Esophagus (tissue), 2 donors: ENCODE data around the gene RBM4. TPM values are rescaled to one million over a fixed set of nuclear protein-coding genes. Genes with fewer than 3 reads are reported as not detected.
"Not testable (repeated sequence)": the region's sequence is repeated elsewhere in the genome, so short reads cannot be mapped to it uniquely, and the experiment has no call there.

ENCODE experiments used
- H3K27ac ChIP-seq, 2 donors: one replicate each; pipeline ENCODE4 v1.5.1; 2013; ENCODE audit warnings: low read depth in 2 of 2, mild to moderate bottlenecking in 2 of 2, inconsistent platforms in 1 of 2, low read length in 1 of 2, moderate library complexity in 1 of 2
- H3K27me3 ChIP-seq, 2 donors: one replicate each; pipeline ENCODE4 v1.6.1; 2013; ENCODE audit warnings: low read length in 2 of 2, control low read depth in 1 of 2, mild to moderate bottlenecking in 1 of 2; ENCODE audit not compliant: insufficient read depth in 2 of 2, control insufficient read depth in 1 of 2
- H3K36me3 ChIP-seq, 2 donors: one replicate each; pipeline ENCODE4 v1.6.1; 2013; ENCODE audit warnings: low read length in 1 of 2; ENCODE audit not compliant: control insufficient read depth in 2 of 2, insufficient read depth in 2 of 2
- H3K4me1 ChIP-seq, 2 donors: one replicate each; pipeline ENCODE4 v1.6.1; 2013; ENCODE audit warnings: low read length in 1 of 2; ENCODE audit not compliant: control insufficient read depth in 2 of 2, insufficient read depth in 2 of 2
- H3K4me3 ChIP-seq, 2 donors: one replicate each; pipeline ENCODE4 v1.5.1; 2013; ENCODE audit warnings: low read length in 2 of 2, mild to moderate bottlenecking in 2 of 2, low read depth in 1 of 2, moderate library complexity in 1 of 2
- H3K9me3 ChIP-seq, 2 donors: one replicate each; pipeline ENCODE4 v1.6.1; 2013; ENCODE audit warnings: mild to moderate bottlenecking in 2 of 2, low read depth in 1 of 2, low read length in 1 of 2, moderate library complexity in 1 of 2; ENCODE audit not compliant: control insufficient read depth in 2 of 2, insufficient read depth in 1 of 2
- WGBS, 2 donors: extraction: QIAGEN DNeasy Blood & Tissue Kit; methylation state at CpG; one replicate each; pipeline ENCODE4 v1.1.7; 2013; 5-methylcytosine and 5-hydroxymethylcytosine counted together
- polyA plus RNA-seq, 2 donors: library from polyadenylated mRNA; stranded (reverse); fragments of 200-250 nt; gene quantifications; one replicate each; pipeline ENCODE4 v1.2.3, GENCODE V29; 2013
- donor health status: healthy with polysubstance abuse.
- donor health status: Bipolar disorder and iron deficiency.

The RBM4 gene
- polyA plus RNA-seq, 2 donors = 54.6 to 80.8 TPM

DNA sequence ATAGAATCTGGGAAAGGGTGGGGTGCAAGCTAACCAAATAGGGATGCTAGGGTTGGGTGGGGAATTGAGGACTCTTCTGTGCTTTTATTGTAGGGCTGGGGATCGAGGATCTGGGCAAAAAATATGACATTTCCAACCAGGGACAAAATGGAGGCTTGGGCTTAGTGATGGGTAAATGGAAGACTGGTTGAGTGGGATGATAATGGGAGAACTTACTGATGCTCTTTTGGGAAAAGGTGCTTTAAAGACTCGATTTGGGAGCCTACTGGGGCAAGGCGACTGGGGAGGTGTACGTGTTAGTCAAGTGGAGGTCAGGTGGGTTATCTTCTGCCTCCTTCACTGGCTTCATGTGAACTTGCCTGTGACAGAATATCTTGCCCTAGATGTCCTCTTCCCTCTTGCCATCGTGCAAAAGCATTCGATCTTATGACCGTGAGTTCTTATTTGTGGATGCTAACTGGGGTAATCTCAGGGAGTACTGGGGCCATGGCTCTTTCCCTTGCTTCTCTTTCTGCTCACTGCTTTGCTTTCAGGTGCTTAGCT is 10.4 kb upstream of the RBM4 start:
- Histone ChIP-seq H3K27ac (no peak overlapping the region), H3K4me3 (no peak overlapping the region), H3K36me3 (peaks cover 12 to 49% of the 10 kb centered on the region in 2 donors), H3K9me3 (no peaks in the 10 kb centered on the region), H3K27me3 (no peaks in the 10 kb centered on the region), H3K4me1 (no peaks in the 10 kb centered on the region)
- 86 to 91% methylated on average over 7 of the region's 7 CpGs for WGBS, 2 donors

DNA sequence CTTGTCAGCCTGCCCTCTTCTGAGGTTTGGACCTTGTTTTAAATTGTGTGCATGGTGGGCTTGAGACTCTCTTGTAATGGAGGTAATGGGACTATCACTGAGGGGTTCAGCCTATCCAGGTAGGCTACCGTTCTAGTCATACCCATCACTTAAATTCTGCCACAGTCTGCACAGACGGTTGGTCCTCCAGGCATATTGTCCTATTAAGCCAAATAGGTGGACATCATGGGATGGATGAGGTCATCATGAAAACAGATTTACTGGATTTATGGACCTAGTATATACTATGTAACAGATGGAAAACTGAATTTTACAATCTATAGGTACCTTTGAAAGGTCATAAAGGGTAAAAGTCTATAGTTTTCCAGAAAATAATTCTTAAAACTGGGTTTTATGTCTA is 9.1 kb upstream of the RBM4 start:
- WGBS, 2 donors = 80 to 83% methylated on average over 2 of the region's 2 CpGs
- Histone ChIP-seq H3K27ac (no peak overlapping the region), H3K4me1 (no peaks in the 10 kb centered on the region), H3K9me3 (no peaks in the 10 kb centered on the region), H3K4me3 (no peak overlapping the region), H3K27me3 (no peaks in the 10 kb centered on the region), H3K36me3 (peaks cover 11 to 40% of the 10 kb centered on the region in 2 donors)

DNA sequence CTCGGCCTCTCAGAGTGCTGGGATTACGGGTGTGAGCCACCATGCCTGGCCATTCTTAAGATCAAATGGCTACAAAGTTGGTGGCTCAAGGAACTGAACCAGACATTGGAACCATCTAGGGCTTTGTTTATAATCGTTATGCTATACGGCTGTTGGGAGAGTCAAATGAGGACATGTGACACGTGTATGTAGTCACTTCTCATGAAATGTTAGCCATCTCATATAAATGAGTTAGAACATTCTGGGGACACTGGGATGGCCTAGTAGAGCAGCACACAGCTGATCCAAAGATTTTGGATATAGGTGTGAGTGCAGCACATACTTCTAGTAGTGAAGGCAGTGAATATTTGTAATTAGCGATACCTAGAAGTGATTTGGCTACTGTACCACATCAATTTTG is 6.6 kb upstream of the RBM4 start:
- Histone ChIP-seq H3K27ac (no peak overlapping the region), H3K4me3 (no peak overlapping the region), H3K4me1 (no peaks in the 10 kb centered on the region), H3K9me3 (no peaks in the 10 kb centered on the region), H3K27me3 (no peaks in the 10 kb centered on the region), H3K36me3 (peaks cover 3 to 21% of the 10 kb centered on the region in 2 donors)
- 85 to 88% methylated on average over 6 of the region's 6 CpGs for WGBS, 2 donors

DNA sequence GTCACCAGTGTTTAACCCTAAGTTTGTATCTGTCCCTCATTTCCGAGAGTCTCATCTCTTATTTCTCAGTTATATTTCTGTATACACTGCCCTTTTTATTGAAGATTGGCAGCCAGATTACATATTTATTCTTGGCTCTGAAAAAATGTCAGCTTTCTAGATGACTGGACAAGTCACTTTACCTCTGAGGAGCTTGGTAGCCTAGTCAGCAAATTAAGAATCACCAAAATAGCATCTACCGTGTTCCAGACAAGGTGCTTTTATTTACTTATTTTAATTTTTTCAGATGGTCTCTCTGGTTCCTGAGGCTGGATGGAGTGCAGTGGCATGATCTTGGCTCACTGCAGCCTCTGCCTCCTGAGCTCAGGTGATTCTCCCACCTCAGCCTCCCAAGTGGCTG is 5.6 kb upstream of the RBM4 start:
- Histone ChIP-seq H3K4me3 (no peak overlapping the region), H3K36me3 (peaks cover 3 to 14% of the 10 kb centered on the region in 2 donors), H3K4me1 (peaks cover 0 to 2% of the 10 kb centered on the region in 2 donors), H3K27ac (no peak overlapping the region), H3K27me3 (no peaks in the 10 kb centered on the region), H3K9me3 (no peaks in the 10 kb centered on the region)
- WGBS, 2 donors = 78% methylated on average over 2 of the region's 2 CpGs

DNA sequence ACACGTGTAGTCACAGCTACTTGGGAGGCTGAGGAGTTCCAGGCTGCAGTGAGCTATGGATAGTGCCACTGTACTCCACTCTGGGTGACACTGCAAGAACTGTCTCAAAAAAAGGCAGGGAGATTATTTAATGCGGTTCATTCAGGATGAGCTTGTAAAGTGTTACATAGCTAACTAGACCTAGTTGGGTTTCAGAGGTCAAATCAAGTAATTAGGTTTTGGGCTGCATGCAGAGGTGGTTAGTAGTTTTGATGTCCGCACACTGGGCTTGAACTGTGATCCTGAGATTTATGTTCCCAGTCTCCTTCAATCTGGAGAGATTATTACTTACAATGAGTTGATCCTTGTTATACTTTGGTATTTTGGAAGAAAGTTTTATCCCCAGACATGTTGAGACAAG is 2.1 kb upstream of the RBM4 start:
- H3K36me3 ChIP-seq = peaks cover 8 to 9% of the 10 kb centered on the region in 2 donors
- H3K27ac ChIP-seq = no peak overlapping the region
- no peaks in the 10 kb centered on the region for H3K9me3 ChIP-seq
- H3K4me3 ChIP-seq = no peak overlapping the region
- no peaks in the 10 kb centered on the region for H3K27me3 ChIP-seq
- peaks cover 0 to 8% of the 10 kb centered on the region in 2 donors for H3K4me1 ChIP-seq
- WGBS, 2 donors = 56 to 69% methylated on average over 3 of the region's 3 CpGs

DNA sequence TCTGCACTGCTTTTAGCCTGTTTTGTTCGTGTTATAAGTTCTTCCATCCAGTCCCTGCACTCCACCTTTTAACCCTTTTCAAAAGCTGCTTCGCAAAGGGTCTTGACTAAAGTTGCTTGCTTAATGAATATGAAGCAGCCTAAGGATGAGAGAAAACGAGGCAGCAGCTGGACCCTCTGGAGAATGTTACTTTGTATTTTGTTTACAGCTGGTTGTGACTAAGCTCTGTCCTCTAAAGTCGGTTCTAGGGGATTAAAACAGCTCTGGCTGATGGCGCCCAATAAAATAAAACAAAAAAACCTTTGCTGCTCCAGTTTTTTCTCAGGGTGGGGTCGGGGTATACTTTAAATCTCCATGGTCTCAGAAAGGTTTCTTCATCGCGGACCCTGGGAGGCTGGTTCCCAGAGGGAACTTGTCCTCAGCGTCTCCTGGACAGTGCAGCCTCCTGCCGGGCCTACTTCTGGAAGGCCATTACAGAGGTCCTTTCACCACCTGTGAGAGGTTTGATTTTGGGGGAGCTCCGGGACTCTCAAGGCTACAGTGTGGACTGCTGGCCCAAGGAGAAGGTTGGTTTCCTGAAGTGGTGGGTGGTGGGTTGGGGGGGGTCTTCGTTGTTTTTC is 836 bp upstream of the RBM4 start:
- Histone ChIP-seq H3K4me3 (peak overlapping the region; percentile 46 to 50), H3K9me3 (no peaks in the 10 kb centered on the region), H3K4me1 (peaks cover 0 to 8% of the 10 kb centered on the region in 2 donors), H3K36me3 (peaks cover 8 to 9% of the 10 kb centered on the region in 2 donors), H3K27ac (peak overlapping the region; percentile 81 to 90), H3K27me3 (no peaks in the 10 kb centered on the region)
- WGBS, 2 donors = 42 to 43% methylated on average over 12 of the region's 12 CpGs

DNA sequence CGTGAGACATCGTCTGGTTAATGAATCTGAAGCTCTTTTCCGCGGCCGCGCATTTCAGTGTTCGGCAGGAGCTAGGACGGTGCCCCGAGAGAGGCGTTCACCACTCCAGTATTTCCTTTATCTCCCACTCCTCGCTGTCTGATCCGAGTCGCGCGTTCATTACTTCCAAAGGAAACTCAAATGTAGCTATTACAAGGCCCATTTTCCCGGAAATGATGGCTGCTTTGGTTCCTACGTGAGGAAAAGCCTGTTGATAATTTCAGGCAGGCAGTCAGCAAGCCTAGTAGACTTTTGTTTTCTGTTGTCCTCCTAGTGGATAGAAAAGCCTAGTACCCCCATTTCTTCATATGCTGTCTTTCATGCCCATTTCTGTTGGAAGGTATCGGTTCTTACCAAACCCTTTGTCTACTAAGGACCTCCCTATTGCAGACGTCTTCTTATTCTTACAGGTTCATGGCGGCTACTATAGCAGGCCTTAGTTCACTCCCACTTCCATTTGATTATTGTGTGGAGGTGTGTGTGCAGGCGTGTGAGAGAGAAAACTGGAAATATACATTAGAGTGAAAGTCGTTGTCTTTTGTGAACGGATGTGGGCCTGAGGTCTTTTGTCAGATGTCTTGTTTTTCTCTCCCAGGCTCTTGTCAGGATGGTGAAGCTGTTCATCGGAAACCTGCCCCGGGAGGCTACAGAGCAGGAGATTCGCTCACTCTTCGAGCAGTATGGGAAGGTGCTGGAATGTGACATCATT is 737 bp downstream of the RBM4 start:
- no peaks in the 10 kb centered on the region for H3K27me3 ChIP-seq
- peak overlapping the region; percentile 96 to 100 for H3K4me3 ChIP-seq
- no peaks in the 10 kb centered on the region for H3K9me3 ChIP-seq
- H3K27ac ChIP-seq = peak overlapping the region; percentile 95 to 99
- H3K4me1 ChIP-seq = peaks cover 5 to 14% of the 10 kb centered on the region in 2 donors
- 2% methylated on average over 27 of the region's 27 CpGs for WGBS, 2 donors
- H3K36me3 ChIP-seq = peaks cover 14 to 18% of the 10 kb centered on the region in 2 donors

DNA sequence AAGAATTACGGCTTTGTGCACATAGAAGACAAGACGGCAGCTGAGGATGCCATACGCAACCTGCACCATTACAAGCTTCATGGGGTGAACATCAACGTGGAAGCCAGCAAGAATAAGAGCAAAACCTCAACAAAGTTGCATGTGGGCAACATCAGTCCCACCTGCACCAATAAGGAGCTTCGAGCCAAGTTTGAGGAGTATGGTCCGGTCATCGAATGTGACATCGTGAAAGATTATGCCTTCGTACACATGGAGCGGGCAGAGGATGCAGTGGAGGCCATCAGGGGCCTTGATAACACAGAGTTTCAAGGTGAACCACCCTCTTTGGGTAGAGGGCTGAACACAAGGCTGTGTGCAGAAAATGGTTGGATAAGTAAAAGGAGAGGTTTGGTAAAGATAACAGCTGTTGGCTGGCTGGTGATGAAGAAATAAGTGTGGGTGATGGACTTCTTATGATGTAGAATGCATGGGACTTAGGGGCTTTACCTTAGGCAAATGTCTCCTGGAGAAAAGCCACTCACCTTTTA is 1.4 kb downstream of the RBM4 start:
- H3K4me1 ChIP-seq = peaks cover 5 to 14% of the 10 kb centered on the region in 2 donors
- not testable (repeated sequence) for H3K9me3 ChIP-seq, H3K27ac ChIP-seq, H3K27me3 ChIP-seq
- WGBS, 2 donors = 47 to 52% methylated on average over 8 to 9 of the region's 10 CpGs
- H3K36me3 ChIP-seq = peaks cover 14 to 18% of the 10 kb centered on the region in 2 donors
- peak overlapping the region; percentile 96 to 100 for H3K4me3 ChIP-seq

DNA sequence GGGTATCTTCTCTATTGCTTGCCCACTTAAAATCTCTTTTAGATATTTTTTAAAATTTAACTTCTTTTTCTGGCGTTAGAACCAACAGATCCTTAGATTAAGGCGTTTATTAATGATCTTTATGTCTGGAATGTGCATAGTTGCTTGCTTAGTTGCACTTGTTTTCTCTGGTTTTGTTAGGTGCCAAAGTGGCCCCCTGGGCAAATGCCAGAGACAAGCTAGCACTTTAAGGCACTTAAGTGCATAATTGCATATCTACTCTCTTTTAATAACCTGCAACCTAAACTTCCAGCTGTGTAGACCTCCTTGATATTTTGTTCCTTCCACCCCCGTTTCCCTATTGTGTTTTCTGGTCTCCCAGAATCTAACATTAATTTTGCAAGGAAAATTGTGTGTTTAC is 3.3 kb downstream of the RBM4 start:
- no peak overlapping the region for H3K27ac ChIP-seq
- no peaks in the 10 kb centered on the region for H3K27me3 ChIP-seq
- no peaks in the 10 kb centered on the region for H3K9me3 ChIP-seq
- peak overlapping the region in 1 of 2 donors; percentile 42 for H3K4me3 ChIP-seq
- peaks cover 19 to 24% of the 10 kb centered on the region in 2 donors for H3K36me3 ChIP-seq
- 15 to 19% methylated on average over 3 of the region's 3 CpGs for WGBS, 2 donors
- H3K4me1 ChIP-seq = peaks cover 8 to 18% of the 10 kb centered on the region in 2 donors
